IMR-90 (cell line): Measurements from ENCODE around the gene KCNAB2. TPM values are rescaled to one million over a fixed set of nuclear protein-coding genes. Genes with fewer than 3 reads are reported as not detected.

Experiments
- ATAC-seq: fragments of 200-7000 bp; cut with Tn5 transposase; 2 replicates; pipeline ENCODE4 v1.9.1; 2020; ENCODE audit warnings: low read depth, mild to moderate bottlenecking, moderate library complexity
- BruUV-seq: library from RNA; stranded (reverse); fragments of 400-500 nt; replicated peaks from 2 replicates; lab custom pipeline; 2021; lab: Mats Ljungman, UMichigan
- CTCF ChIA-PET: fragments of 300-600 bp; formaldehyde crosslinking; extraction: SDS; loops from one replicate; lab custom pipeline; 2021; ENCODE audit warnings: antibody characterized with exemption; lab: Yijun Ruan, JAX
- POLR2A ChIA-PET: fragments of 300-600 bp; sonication (Branson Sonifier 250); formaldehyde crosslinking; loops from one replicate; lab custom pipeline; 2022; ENCODE audit warnings: antibody characterized with exemption; ENCODE audit not compliant: unreplicated experiment; lab: Charles Lee
- DNase-seq: peaks from one replicate; pipeline ENCODE4 v3.0.0; 2013
- H2AFZ ChIP-seq: replicated peaks from 2 replicates; pipeline ENCODE3; 2013; ENCODE audit warnings: low read length, mild to moderate bottlenecking; ENCODE audit not compliant: poor library complexity
- H2AK5ac ChIP-seq: 2 replicates; pipeline ENCODE4 v1.6.1; 2013; ENCODE audit warnings: low read depth, low read length, inconsistent platforms
- H2AK9ac ChIP-seq: replicated peaks from 2 replicates; pipeline ENCODE3; 2013; ENCODE audit warnings: mild to moderate bottlenecking, low read depth, low read length, moderate library complexity; ENCODE audit not compliant: poor library complexity
- H2BK120ac ChIP-seq: 2 replicates; pipeline ENCODE4 v1.6.1; 2013; ENCODE audit warnings: low read depth, low read length, inconsistent platforms
- H2BK15ac ChIP-seq: 3 replicates; pipeline ENCODE4 v1.6.1; 2013; ENCODE audit warnings: low read depth, low read length, inconsistent platforms
- H2BK20ac ChIP-seq: 2 replicates; pipeline ENCODE4 v1.6.1; 2013; ENCODE audit warnings: low read depth, mild to moderate bottlenecking, inconsistent platforms, low read length, moderate library complexity
- H2BK5ac ChIP-seq: 2 replicates; pipeline ENCODE4 v1.6.1; 2013; ENCODE audit warnings: mild to moderate bottlenecking, low read depth, low read length, inconsistent platforms; ENCODE audit not compliant: poor library complexity, severe bottlenecking
- H3K14ac ChIP-seq: replicated peaks from 2 replicates; pipeline ENCODE4 v1.6.1; 2013; ENCODE audit warnings: low read depth, low read length, inconsistent platforms
- H3K18ac ChIP-seq: 2 replicates; pipeline ENCODE4 v1.6.1; 2013; ENCODE audit warnings: low read depth, low read length, control low read depth
- H3K23ac ChIP-seq: 2 replicates; pipeline ENCODE4 v1.6.1; 2013; ENCODE audit warnings: low read depth, low read length, inconsistent platforms
- H3K27ac ChIP-seq: 2 replicates; pipeline ENCODE4 v1.5.1; 2013; ENCODE audit warnings: mild to moderate bottlenecking, control low read depth, low read length; ENCODE audit not compliant: insufficient read depth
- H3K27me3 ChIP-seq: 2 replicates; pipeline ENCODE4 v1.6.1; 2013; ENCODE audit warnings: low read length; ENCODE audit not compliant: control insufficient read depth, insufficient read depth
- H3K36me3 ChIP-seq: 2 replicates; pipeline ENCODE4 v1.6.1; 2013; ENCODE audit warnings: low read length, mixed read lengths; ENCODE audit not compliant: control insufficient read depth, insufficient read depth
- H3K4ac ChIP-seq: 2 replicates; pipeline ENCODE4 v1.6.1; 2013; ENCODE audit warnings: low read depth, low read length, inconsistent platforms
- H3K4me1 ChIP-seq: 2 replicates; pipeline ENCODE4 v1.6.1; 2013; ENCODE audit warnings: low read length, mixed read lengths; ENCODE audit not compliant: control insufficient read depth, insufficient read depth
- H3K4me2 ChIP-seq: 2 replicates; pipeline ENCODE4 v1.6.1; 2013; ENCODE audit warnings: low read depth, mild to moderate bottlenecking, control low read depth, low read length, moderate library complexity
- H3K4me3 ChIP-seq: 2 replicates; pipeline ENCODE4 v1.5.1; 2013; ENCODE audit warnings: low read depth, mild to moderate bottlenecking, control low read depth, low read length, moderate library complexity; ENCODE audit not compliant: insufficient read depth
- H3K56ac ChIP-seq: 2 replicates; pipeline ENCODE4 v1.6.1; 2013; ENCODE audit warnings: low read length, inconsistent platforms; ENCODE audit not compliant: insufficient read depth; ENCODE audit errors: extremely low read depth
- H3K79me1 ChIP-seq, 2 experiments: 2 replicates each; pipeline ENCODE4 v1.6.1; 2013; ENCODE audit warnings: low read length in 2 of 2, inconsistent platforms in 1 of 2, low read depth in 1 of 2
- H3K9ac ChIP-seq: 2 replicates; pipeline ENCODE4 v1.6.1; 2013; ENCODE audit warnings: low read depth, low read length, control low read depth
- H3K9me1 ChIP-seq: 2 replicates; pipeline ENCODE4 v1.6.1; 2013; ENCODE audit warnings: low read length, inconsistent platforms; ENCODE audit not compliant: insufficient read depth
- H3K9me3 ChIP-seq: 2 replicates; pipeline ENCODE4 v1.6.1; 2013; ENCODE audit warnings: low read length; ENCODE audit not compliant: control insufficient read depth, insufficient read depth
- H4K20me1 ChIP-seq: 2 replicates; pipeline ENCODE4 v1.6.1; 2013; ENCODE audit warnings: low read length, inconsistent platforms; ENCODE audit not compliant: insufficient read depth
- H4K5ac ChIP-seq: 2 replicates; pipeline ENCODE4 v1.6.1; 2013; ENCODE audit warnings: mild to moderate bottlenecking, low read depth, low read length, control low read depth
- H4K8ac ChIP-seq, 2 experiments: 2 replicates each; pipeline ENCODE4 v1.6.1; 2013; ENCODE audit warnings: low read depth in 2 of 2, low read length in 2 of 2, control low read depth in 1 of 2, inconsistent platforms in 1 of 2
- H4K91ac ChIP-seq: 2 replicates; pipeline ENCODE4 v1.6.1; 2013; ENCODE audit warnings: low read depth, low read length, inconsistent platforms; ENCODE audit not compliant: insufficient read depth
- BHLHE40 ChIP-seq: fragments of 150-350 bp; IDR thresholded peaks from 2 replicates; pipeline ENCODE4 v1.6.1; 2016; ENCODE audit warnings: mild to moderate bottlenecking, low read depth, low read length
- MAFK ChIP-seq: IDR thresholded peaks from 2 replicates; pipeline ENCODE4 v1.6.1; 2012; ENCODE audit warnings: low read depth, low read length, improper control_type of control experiment
- POLR2A ChIP-seq: IDR thresholded peaks from 2 replicates; pipeline ENCODE4 v1.6.1; 2012; ENCODE audit warnings: mild to moderate bottlenecking, low read depth, low read length
- RAD21 ChIP-seq: IDR thresholded peaks from 2 replicates; pipeline ENCODE4 v1.6.1; 2012; ENCODE audit warnings: low read length, improper control_type of control experiment
- RCOR1 ChIP-seq: IDR thresholded peaks from 2 replicates; pipeline ENCODE4 v1.6.1; 2012; ENCODE audit warnings: mild to moderate bottlenecking, low read length, improper control_type of control experiment; ENCODE audit not compliant: insufficient replicate concordance
- SMC3 ChIP-seq: fragments of 150-350 bp; IDR thresholded peaks from 2 replicates; pipeline ENCODE4 v1.6.1; 2016; ENCODE audit warnings: low read depth, mild to moderate bottlenecking, antibody characterized with exemption, low read length, moderate library complexity
- WGBS, 2 experiments: methylation state at CpG; one replicate each; pipeline versions ENCODE4 v1.1.5 to v1.1.7; 2013; ENCODE audit warnings: missing lambda C conversion rate in 2 of 2; ENCODE audit not compliant: insufficient read length in 1 of 2; ENCODE audit errors: extremely low coverage in 2 of 2; 5-methylcytosine and 5-hydroxymethylcytosine counted together
- dilution Hi-C: fragments of 300-500 bp; cut with HindIII; formaldehyde crosslinking; loops from one replicate; pipeline ENCODE4 v1.14.3; 2018; ENCODE audit warnings: low sequenced_read_pairs; ENCODE audit not compliant: unreplicated experiment
- in situ Hi-C: fragments of 300-500 bp; cut with MboI; formaldehyde crosslinking; loops from 3 replicates; pipeline ENCODE4 v1.14.3; 2019; ENCODE audit warnings: low sequenced_read_pairs, inconsistent platforms, mixed read lengths
- intact Hi-C: fragments of 100-400 bp; cut with micrococcal nuclease; formaldehyde crosslinking; loops from 2 replicates; pipeline ENCODE4 v1.10.0; 2022
- polyA plus RNA-seq, 3 experiments: library from polyadenylated mRNA; depleted of rRNA; stranded (reverse); fragments of >200 nt; gene quantifications; 2 replicates each; pipeline ENCODE4 v1.2.3, GENCODE V29; 2012; ENCODE audit warnings: low replicate concordance in 1 of 3
- total RNA-seq: library from RNA; depleted of rRNA; stranded (reverse); fragments of >200 nt; gene quantifications from 2 replicates; pipeline ENCODE4 v1.2.3, GENCODE V29; 2012
- TF ChIP-seq, protein P1 (sequence below): fragments of 150-350 bp; IDR thresholded peaks from 2 replicates; pipeline ENCODE4 v1.6.1; 2016; ENCODE audit warnings: low read depth, mild to moderate bottlenecking, low read length, moderate library complexity, borderline replicate concordance
- TF ChIP-seq, protein P2 (sequence below): fragments of 150-350 bp; IDR thresholded peaks from 2 replicates; pipeline ENCODE4 v1.6.1; 2017; ENCODE audit warnings: mild to moderate bottlenecking, antibody characterized with exemption, low read length, low read depth
- TF ChIP-seq, protein P3 (sequence below): conservative IDR thresholded peaks from 2 replicates; pipeline ENCODE4 v1.5.1; 2012; ENCODE audit warnings: mild to moderate bottlenecking, low read depth, low read length, improper control_type of control experiment

The KCNAB2 gene
- total and polyA plus RNA-seq, 2 of the 4 experiments (the other 2 are of a cell fraction) = 1.3 to 4.2 TPM

DNA sequence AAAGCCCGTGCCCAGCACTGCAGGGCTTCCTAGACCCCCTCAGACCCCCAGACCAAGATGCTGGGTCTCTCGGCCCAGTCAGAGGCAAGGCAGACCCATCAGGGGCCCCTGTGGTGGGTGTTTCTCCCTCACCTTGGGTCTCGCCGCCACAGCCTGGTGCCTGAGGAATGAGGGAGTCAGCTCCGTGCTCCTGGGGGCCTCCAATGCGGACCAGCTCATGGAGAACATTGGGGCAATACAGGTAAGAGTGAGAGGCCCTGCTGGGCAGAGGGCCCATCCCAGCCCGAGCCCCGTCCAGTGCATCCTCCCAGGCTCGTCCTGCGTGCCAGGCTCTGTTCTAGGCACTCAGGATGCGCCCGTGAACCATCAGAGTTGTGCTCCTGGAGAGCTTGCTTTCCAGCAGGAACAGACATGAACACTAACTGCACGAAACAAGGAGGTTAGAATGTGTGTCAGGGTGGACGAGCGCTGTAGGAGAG, 51.5 kb downstream of the KCNAB2 start:
- H3K4me1 ChIP-seq = no peaks in the 10 kb centered on the region; the same call in 1 of the 2 replicates
- H3K14ac ChIP-seq = no peak overlapping the region
- H2AFZ ChIP-seq = peak overlapping the region; percentile 6
- H3K4me2 ChIP-seq = no peak overlapping the region
- no peak for DNase-seq
- H4K20me1 ChIP-seq = no peaks in the 10 kb centered on the region
- H2AK9ac ChIP-seq = no peak overlapping the region
- no peak overlapping the region for H3K23ac ChIP-seq
- WGBS, 2 experiments = 64% methylated on average over 11 of the region's 15 CpGs; no CpG with 5 or more reads in 1 of the 2 experiments
- H3K27ac ChIP-seq = no peak overlapping the region
- intact Hi-C loops (no loop called here), dilution Hi-C loops (no loop called here), in situ Hi-C loops (no loop called here)
- H4K91ac ChIP-seq = no peak overlapping the region
- no peaks in the 10 kb centered on the region for H3K9me3 ChIP-seq
- no peak overlapping the region for H3K9ac ChIP-seq
- ChIA-PET POLR2A (no interaction called here), CTCF (no interaction called here)
- no peak overlapping the region for H2AK5ac ChIP-seq
- H3K27me3 ChIP-seq = peaks cover 10% of the 10 kb centered on the region; the same call in 1 of the 2 replicates
- no peak overlapping the region for H4K5ac ChIP-seq
- H3K4me3 ChIP-seq = no peak overlapping the region
- H3K56ac ChIP-seq = no peak overlapping the region
- TF ChIP-seq BHLHE40 (no peak), POLR2A (no peak), SMC3 (no peak), RAD21 (no peak), MAFK (no peak), RCOR1 (no peak)
- TF ChIP-seq, protein P1, sequence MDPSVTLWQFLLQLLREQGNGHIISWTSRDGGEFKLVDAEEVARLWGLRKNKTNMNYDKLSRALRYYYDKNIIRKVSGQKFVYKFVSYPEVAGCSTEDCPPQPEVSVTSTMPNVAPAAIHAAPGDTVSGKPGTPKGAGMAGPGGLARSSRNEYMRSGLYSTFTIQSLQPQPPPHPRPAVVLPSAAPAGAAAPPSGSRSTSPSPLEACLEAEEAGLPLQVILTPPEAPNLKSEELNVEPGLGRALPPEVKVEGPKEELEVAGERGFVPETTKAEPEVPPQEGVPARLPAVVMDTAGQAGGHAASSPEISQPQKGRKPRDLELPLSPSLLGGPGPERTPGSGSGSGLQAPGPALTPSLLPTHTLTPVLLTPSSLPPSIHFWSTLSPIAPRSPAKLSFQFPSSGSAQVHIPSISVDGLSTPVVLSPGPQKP = no peak
- TF ChIP-seq, protein P2, sequence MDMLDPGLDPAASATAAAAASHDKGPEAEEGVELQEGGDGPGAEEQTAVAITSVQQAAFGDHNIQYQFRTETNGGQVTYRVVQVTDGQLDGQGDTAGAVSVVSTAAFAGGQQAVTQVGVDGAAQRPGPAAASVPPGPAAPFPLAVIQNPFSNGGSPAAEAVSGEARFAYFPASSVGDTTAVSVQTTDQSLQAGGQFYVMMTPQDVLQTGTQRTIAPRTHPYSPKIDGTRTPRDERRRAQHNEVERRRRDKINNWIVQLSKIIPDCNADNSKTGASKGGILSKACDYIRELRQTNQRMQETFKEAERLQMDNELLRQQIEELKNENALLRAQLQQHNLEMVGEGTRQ = no peak
- TF ChIP-seq, protein P3, sequence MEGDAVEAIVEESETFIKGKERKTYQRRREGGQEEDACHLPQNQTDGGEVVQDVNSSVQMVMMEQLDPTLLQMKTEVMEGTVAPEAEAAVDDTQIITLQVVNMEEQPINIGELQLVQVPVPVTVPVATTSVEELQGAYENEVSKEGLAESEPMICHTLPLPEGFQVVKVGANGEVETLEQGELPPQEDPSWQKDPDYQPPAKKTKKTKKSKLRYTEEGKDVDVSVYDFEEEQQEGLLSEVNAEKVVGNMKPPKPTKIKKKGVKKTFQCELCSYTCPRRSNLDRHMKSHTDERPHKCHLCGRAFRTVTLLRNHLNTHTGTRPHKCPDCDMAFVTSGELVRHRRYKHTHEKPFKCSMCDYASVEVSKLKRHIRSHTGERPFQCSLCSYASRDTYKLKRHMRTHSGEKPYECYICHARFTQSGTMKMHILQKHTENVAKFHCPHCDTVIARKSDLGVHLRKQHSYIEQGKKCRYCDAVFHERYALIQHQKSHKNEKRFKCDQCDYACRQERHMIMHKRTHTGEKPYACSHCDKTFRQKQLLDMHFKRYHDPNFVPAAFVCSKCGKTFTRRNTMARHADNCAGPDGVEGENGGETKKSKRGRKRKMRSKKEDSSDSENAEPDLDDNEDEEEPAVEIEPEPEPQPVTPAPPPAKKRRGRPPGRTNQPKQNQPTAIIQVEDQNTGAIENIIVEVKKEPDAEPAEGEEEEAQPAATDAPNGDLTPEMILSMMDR = no peak
- no peaks in the 10 kb centered on the region for H3K36me3 ChIP-seq
- H2BK5ac ChIP-seq = no peak overlapping the region
- no peaks in the 10 kb centered on the region for H3K9me1 ChIP-seq
- H4K8ac ChIP-seq = no peak overlapping the region
- no peak overlapping the region for H3K18ac ChIP-seq
- no TSS peak for BruUV-seq
- no peak for ATAC-seq
- H3K4ac ChIP-seq = no peak overlapping the region
- H2BK120ac ChIP-seq = no peak overlapping the region
- H2BK15ac ChIP-seq = no peak overlapping the region
- no peaks in the 10 kb centered on the region for H3K79me1 ChIP-seq
- H2BK20ac ChIP-seq = no peak overlapping the region
